Right lobe of liver (tissue), 6 donors: ENCODE results near the gene TMEM107. TPM values are rescaled to one million over a fixed set of nuclear protein-coding genes. Genes with fewer than 3 reads are reported as not detected.
A peak's percentile ranks its signal among the peaks of the same experiment; 100 is the strongest.

Experiments
- ATAC-seq, 4 donors: fragments of 200-7000 bp; cut with Tn5 transposase; one replicate each; pipeline ENCODE4 v1.9.1; 2020; ENCODE audit warnings: mild to moderate bottlenecking in 4 of 4, moderate library complexity in 4 of 4
- DNase-seq, 3 donors: peaks; one replicate each; pipeline ENCODE4 v3.0.0-alpha.2; 2020
- H3K27ac ChIP-seq, 3 donors: fragments of 200-600 bp; one replicate each; pipeline ENCODE4 v1.8.0; 2022
- H3K27me3 ChIP-seq, 2 donors: fragments of 200-600 bp; one replicate each; pipeline ENCODE4 v1.8.0; 2022
- H3K36me3 ChIP-seq, 4 donors: fragments of 200-600 bp; sonication (generic) in 1 of 4; one replicate each; pipeline versions ENCODE4 v1.5.1 to v1.8.0; 2017 to 2022; ENCODE audit warnings: control low read depth in 1 of 4
- H3K4me1 ChIP-seq, 4 donors: fragments of 200-600 bp; sonication (generic) in 1 of 4; one replicate each; pipeline versions ENCODE4 v1.5.1 to v1.8.0; 2017 to 2022; ENCODE audit warnings: control low read depth in 1 of 4
- H3K4me3 ChIP-seq, 3 donors: fragments of 200-600 bp; one replicate each; pipeline ENCODE4 v1.8.0; 2022
- H3K9me3 ChIP-seq, 4 donors: fragments of 200-600 bp; sonication (generic) in 1 of 4; one replicate each; pipeline versions ENCODE4 v1.5.1 to v1.8.0; 2017 to 2022; ENCODE audit warnings: control low read depth in 1 of 4
- CTCF ChIP-seq, 4 donors: fragments of 200-600 bp in 3 of 4; fragments of 450-650 bp in 1 of 4; IDR thresholded peaks; one replicate each; pipeline versions ENCODE4 v1.5.1 to v1.8.0; 2016 to 2022; ENCODE audit warnings: antibody characterized with exemption in 4 of 4, mild to moderate bottlenecking in 2 of 4
- POLR2A ChIP-seq: fragments of 450-650 bp; IDR thresholded peaks from one replicate; pipeline ENCODE4 v1.6.1; 2017; ENCODE audit warnings: antibody characterized with exemption, mild to moderate bottlenecking
- WGBS: methylation state at CpG from one replicate; pipeline ENCODE4 v1.1.6; 2018; ENCODE audit warnings: low coverage, low lambda C conversion rate; ENCODE audit not compliant: insufficient coverage; ENCODE audit errors: missing lambda C conversion rate; 5-methylcytosine and 5-hydroxymethylcytosine counted together
- intact Hi-C, 2 donors: fragments of 100-400 bp; cut with DNase I; formaldehyde crosslinking; loops; one replicate each; pipeline versions ENCODE4 v1.11.2 to v1.14.1; 2022
- total RNA-seq, 6 experiments: library from RNA; depleted of rRNA in 2 of 6; stranded (reverse); fragments of >200 nt in 2 of 6; fragmentation: NEBNext Ultra II Directional in 3 of 6; extraction: Animal tissue kit (Norgen Biotek cat#: 25700) in 3 of 6; gene quantifications; one replicate each; pipeline versions ENCODE4 v1.1.0 to v1.2.4, GENCODE V29; 2016 to 2023
- donor health status: DM: no; HTN: yes; CAD: no.
- donor health status: DM: no; HTN: no; CAD: no.
- donor health status: DM: no; HTN: no; CAD: no.
- donor health status: DM: no; HTN: yes; CAD: no.
- donor health status: DM: no; HTN: yes; CAD: no.

The TMEM107 gene
- total RNA-seq, 6 experiments from 2014 or later: 2.3 to 5.0 (median 3.4) TPM

- ATAC-seq: no peak
These were observed 38.4 kb downstream of the TMEM107 start for GRCh38 chr17:8137645-8138373.

DNA sequence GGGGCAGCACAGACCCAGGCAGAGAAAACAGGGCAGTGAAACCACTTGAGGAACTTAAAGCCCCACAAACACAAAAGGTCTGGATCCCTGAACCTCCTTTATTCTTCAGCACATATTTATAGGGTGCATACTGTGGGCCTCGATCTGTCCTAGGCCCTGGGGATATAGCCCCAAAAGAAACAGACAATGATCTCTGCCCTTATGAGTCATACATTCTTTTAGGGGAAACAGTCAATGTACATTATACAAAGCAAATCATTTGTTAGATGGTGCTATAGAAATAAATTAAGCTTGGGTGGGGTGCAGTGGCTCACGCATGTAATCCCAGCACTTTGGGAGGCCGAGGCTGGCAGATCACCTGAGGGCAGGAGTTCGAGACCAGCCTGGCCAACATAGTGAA lies 42.2 kb downstream of the TMEM107 start:
- WGBS: 100% methylated on average over 4 of the region's 4 CpGs
- H3K27ac ChIP-seq: no peak overlapping the region
- H3K4me1 ChIP-seq: peaks cover 0 to 2% (median under 1%) of the 10 kb centered on the region in 4 donors
- DNase-seq: no peak
- no peaks in the 10 kb centered on the region for H3K9me3 ChIP-seq
- no peak for TF ChIP-seq CTCF (IDR thresholded peaks at IDR 0.05)
- TF ChIP-seq POLR2A: no peak
- no peak for ATAC-seq
- no peaks in the 10 kb centered on the region for H3K27me3 ChIP-seq
- H3K36me3 ChIP-seq: peaks cover 0 to under 1% (median 0%) of the 10 kb centered on the region in 4 donors
- H3K4me3 ChIP-seq: no peak overlapping the region
- intact Hi-C loops: no loop called here

More at GRCh38 chr17:8137645-8138373, 38.4 kb downstream of the TMEM107 start:
- Histone ChIP-seq H3K27me3 (no peaks in the 10 kb centered on the region), H3K9me3 (no peaks in the 10 kb centered on the region), H3K4me1 (peaks cover 0 to 9% (median 1%) of the 10 kb centered on the region in 4 donors), H3K36me3 (peaks cover 14 to 37% (median 34%) of the 10 kb centered on the region in 4 donors), H3K27ac (peak overlapping the region in 1 of 3 donors; percentile 76), H3K4me3 (no peak overlapping the region)
- intact Hi-C loops: no loop called here
- TF ChIP-seq POLR2A (no peak), CTCF (IDR thresholded peaks at IDR 0.05) (no peak)
- DNase-seq: no peak
- WGBS: 50% methylated on average over 15 of the region's 21 CpGs

DNA sequence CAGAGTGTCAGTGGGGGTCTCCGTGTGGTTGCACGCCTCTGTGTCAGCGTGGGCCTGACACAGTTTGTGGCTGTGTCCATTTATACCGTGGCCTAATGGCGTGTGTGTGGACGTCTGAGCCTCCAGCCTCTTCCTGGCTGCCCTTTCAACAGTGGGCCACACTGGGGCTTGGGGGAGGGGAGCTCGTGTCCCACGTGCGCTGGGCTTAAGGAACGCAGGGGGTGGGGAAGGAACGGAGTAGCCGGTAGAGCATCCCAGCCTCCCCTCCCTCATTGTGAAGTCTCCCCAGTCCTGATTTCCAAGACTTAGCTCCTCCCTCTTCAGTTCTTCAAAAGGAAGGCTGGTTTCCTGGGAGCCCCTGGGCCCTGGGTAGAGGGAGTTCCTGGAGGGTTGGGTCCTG lies 42.8 kb downstream of the TMEM107 start:
- Histone ChIP-seq H3K27ac (no peak overlapping the region), H3K9me3 (no peaks in the 10 kb centered on the region), H3K27me3 (no peaks in the 10 kb centered on the region), H3K4me3 (no peak overlapping the region), H3K36me3 (no peaks in the 10 kb centered on the region), H3K4me1 (peaks cover 0 to 2% (median 0%) of the 10 kb centered on the region in 4 donors)
- TF ChIP-seq POLR2A: no peak
- DNase-seq (no peak), ATAC-seq (peak in 1 of 4 donors; percentile 19)
- intact Hi-C loops: no loop called here
- WGBS: 79% methylated on average over 6 of the region's 12 CpGs

- Histone ChIP-seq H3K4me1 (no peaks in the 10 kb centered on the region), H3K9me3 (no peaks in the 10 kb centered on the region), H3K4me3 (no peak overlapping the region), H3K27ac (no peak overlapping the region), H3K27me3 (no peaks in the 10 kb centered on the region), H3K36me3 (no peaks in the 10 kb centered on the region)
- intact Hi-C loops: no loop called here
- ATAC-seq (no peak), DNase-seq (no peak)
- TF ChIP-seq CTCF (IDR thresholded peaks at IDR 0.05) (no peak), POLR2A (no peak)
- 46% methylated on average over 2 of the region's 3 CpGs for WGBS
These were observed 44.2 kb downstream of the TMEM107 start for GRCh38 chr17:8131844-8132441.

GRCh38 chr17:8128125-8128784 lies 47.9 kb downstream of the TMEM107 start:
- Histone ChIP-seq H3K4me1 (peaks cover 0 to 35% (median 11%) of the 10 kb centered on the region in 4 donors), H3K27ac (no peak overlapping the region), H3K9me3 (no peaks in the 10 kb centered on the region), H3K36me3 (no peaks in the 10 kb centered on the region), H3K27me3 (peaks cover 0 to 21% of the 10 kb centered on the region in 2 donors), H3K4me3 (no peak overlapping the region)
- TF ChIP-seq POLR2A (no peak), CTCF (IDR thresholded peaks at IDR 0.05) (no peak)
- DNase-seq (no peak), ATAC-seq (no peak)
- 71% methylated on average over 9 of the region's 14 CpGs for WGBS
- intact Hi-C loops: no loop called here
